ENCODE data around the gene PORCN. TPM values are rescaled to one million over a fixed set of nuclear protein-coding genes. Genes with fewer than 3 reads are reported as not detected.

The PORCN gene
- total and polyA plus RNA-seq, 2 of the 13 experiments (the other 11 are each of a cell fraction or from before 2014, with no cell fraction given), result 3.9 to 5.8 TPM

DNA sequence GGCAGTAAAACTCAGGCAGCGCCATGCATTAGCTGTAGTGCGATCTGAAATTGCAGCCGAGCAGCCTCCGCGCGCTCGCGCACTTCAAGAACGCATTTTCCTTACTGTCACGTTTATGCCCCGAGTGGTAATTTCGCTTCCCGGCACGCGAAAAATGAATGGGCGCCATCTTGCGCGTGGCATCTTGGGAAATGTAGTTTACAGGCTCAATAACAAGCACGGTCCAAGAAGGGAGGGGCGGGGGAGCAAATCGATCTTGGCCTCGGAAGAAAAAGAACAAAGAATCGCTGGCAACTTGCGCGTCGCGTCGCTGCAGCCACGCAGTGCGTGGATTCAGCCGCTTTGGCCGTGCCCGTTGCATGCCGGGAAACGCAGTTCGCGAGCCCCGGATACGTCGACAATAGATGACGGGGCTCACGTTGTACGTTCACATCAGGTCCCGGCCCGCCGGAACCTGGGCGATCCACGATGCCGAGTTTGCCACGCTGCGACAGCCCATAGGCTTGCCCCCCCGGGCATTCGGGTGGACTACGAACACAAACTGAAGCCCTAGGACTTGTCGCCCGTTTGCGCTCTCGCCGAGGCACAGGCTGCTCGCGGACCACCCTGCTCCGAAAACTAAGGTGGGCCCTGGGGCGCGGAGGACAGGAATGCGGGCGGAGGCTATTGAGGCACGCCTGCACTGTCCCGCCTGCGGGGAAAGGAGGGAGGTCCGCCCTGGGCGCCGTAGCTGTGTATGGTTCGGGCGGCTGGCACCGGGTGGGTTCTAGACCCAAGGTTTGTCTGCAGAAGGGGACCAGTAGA, 32.8 kb upstream of the PORCN start, which contains the start of gene FTSJ1 (continued):
- 0 out of 2 replicates have a peak, but pooled peaks have one; percentile 43 for TF ChIP-seq HOXA9 (CRISPR knock-in tag; IDR thresholded peaks at IDR 0.05; ENCODE audit: borderline replicate concordance)
- TF ChIP-seq ZNF564 (CRISPR knock-in tag; IDR thresholded peaks at IDR 0.05), result no peak
- no peak for TF ChIP-seq ZNF562 (CRISPR knock-in tag; IDR thresholded peaks at IDR 0.05; ENCODE audit: borderline replicate concordance)
- TF ChIP-seq, protein P1, sequence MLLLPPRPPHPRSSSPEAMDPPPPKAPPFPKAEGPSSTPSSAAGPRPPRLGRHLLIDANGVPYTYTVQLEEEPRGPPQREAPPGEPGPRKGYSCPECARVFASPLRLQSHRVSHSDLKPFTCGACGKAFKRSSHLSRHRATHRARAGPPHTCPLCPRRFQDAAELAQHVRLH (CRISPR knock-in tag; IDR thresholded peaks at IDR 0.05; ENCODE audit: borderline replicate concordance, low read depth), result no peak
- peak; percentile 10; the same call in 1 of the 2 replicates for TF ChIP-seq ZNF652 (CRISPR knock-in tag; IDR thresholded peaks at IDR 0.05; ENCODE audit: borderline replicate concordance, low read depth)
- peak; percentile 95 for TF ChIP-seq CREM (IDR thresholded peaks at IDR 0.05)
- TF ChIP-seq CREM (CRISPR knock-in tag; IDR thresholded peaks at IDR 0.05), result no peak
- TF ChIP-seq ZNF850 (CRISPR knock-in tag; conservative IDR thresholded peaks at IDR 0.05), result no peak
- TF ChIP-seq THAP11 (CRISPR knock-in tag; IDR thresholded peaks at IDR 0.05), result peak; percentile 98
- no peak for TF ChIP-seq ZNF616 (CRISPR knock-in tag; IDR thresholded peaks at IDR 0.05; ENCODE audit: low read depth)
- no peak for TF ChIP-seq MAZ (IDR thresholded peaks at IDR 0.05; ENCODE audit: borderline replicate concordance, low read depth, low read length)
- peak; percentile 74; the same call in 1 of the 2 replicates for TF ChIP-seq MAZ (CRISPR knock-in tag; IDR thresholded peaks at IDR 0.05; ENCODE audit: low read depth)
- 0 out of 2 replicates have a peak, but pooled peaks have one; percentile 48 for TF ChIP-seq ZNF556 (CRISPR knock-in tag; IDR thresholded peaks at IDR 0.05; ENCODE audit: borderline replicate concordance)
- TF ChIP-seq SYNCRIP (IDR thresholded peaks at IDR 0.05; ENCODE audit: insufficient read depth, low read depth, low read length), result no peak
- TF ChIP-seq HNRNPL (IDR thresholded peaks at IDR 0.05; ENCODE audit: low read depth, low read length), result no peak
- TF ChIP-seq, protein P2, sequence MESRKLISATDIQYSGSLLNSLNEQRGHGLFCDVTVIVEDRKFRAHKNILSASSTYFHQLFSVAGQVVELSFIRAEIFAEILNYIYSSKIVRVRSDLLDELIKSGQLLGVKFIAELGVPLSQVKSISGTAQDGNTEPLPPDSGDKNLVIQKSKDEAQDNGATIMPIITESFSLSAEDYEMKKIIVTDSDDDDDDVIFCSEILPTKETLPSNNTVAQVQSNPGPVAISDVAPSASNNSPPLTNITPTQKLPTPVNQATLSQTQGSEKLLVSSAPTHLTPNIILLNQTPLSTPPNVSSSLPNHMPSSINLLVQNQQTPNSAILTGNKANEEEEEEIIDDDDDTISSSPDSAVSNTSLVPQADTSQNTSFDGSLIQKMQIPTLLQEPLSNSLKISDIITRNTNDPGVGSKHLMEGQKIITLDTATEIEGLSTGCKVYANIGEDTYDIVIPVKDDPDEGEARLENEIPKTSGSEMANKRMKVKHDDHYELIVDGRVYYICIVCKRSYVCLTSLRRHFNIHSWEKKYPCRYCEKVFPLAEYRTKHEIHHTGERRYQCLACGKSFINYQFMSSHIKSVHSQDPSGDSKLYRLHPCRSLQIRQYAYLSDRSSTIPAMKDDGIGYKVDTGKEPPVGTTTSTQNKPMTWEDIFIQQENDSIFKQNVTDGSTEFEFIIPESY (CRISPR knock-in tag; IDR thresholded peaks at IDR 0.05), result no peak
- no peak for TF ChIP-seq ZNF136 (CRISPR knock-in tag; IDR thresholded peaks at IDR 0.05; ENCODE audit: low read depth)
- TF ChIP-seq JUNB (CRISPR knock-in tag; IDR thresholded peaks at IDR 0.05; ENCODE audit: borderline replicate concordance), result no peak
- no peak for TF ChIP-seq KLF11 (CRISPR knock-in tag; IDR thresholded peaks at IDR 0.05)
- no peak for TF ChIP-seq CCDC6 (CRISPR knock-in tag; IDR thresholded peaks at IDR 0.05)
- TF ChIP-seq U2AF2 (IDR thresholded peaks at IDR 0.05; ENCODE audit: low read depth, low read length), result no peak
- TF ChIP-seq FOXP1 (IDR thresholded peaks at IDR 0.05), result no peak
- TF ChIP-seq FOXP1 (CRISPR knock-in tag; IDR thresholded peaks at IDR 0.05), result no peak
- no peak for TF ChIP-seq SRF (IDR thresholded peaks at IDR 0.05; ENCODE audit: low read depth, low read length)
- TF ChIP-seq NCOR1 (IDR thresholded peaks at IDR 0.05; ENCODE audit: borderline replicate concordance, low read length), result no peak
- TF ChIP-seq, protein P3, sequence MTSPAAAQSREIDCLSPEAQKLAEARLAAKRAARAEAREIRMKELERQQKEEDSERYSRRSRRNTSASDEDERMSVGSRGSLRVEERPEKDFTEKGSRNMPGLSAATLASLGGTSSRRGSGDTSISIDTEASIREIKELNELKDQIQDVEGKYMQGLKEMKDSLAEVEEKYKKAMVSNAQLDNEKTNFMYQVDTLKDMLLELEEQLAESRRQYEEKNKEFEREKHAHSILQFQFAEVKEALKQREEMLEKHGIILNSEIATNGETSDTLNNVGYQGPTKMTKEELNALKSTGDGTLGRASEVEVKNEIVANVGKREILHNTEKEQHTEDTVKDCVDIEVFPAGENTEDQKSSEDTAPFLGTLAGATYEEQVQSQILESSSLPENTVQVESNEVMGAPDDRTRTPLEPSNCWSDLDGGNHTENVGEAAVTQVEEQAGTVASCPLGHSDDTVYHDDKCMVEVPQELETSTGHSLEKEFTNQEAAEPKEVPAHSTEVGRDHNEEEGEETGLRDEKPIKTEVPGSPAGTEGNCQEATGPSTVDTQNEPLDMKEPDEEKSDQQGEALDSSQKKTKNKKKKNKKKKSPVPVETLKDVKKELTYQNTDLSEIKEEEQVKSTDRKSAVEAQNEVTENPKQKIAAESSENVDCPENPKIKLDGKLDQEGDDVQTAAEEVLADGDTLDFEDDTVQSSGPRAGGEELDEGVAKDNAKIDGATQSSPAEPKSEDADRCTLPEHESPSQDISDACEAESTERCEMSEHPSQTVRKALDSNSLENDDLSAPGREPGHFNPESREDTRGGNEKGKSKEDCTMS (CRISPR knock-in tag; conservative IDR thresholded peaks at IDR 0.05), result no peak
- no peak for TF ChIP-seq FOXK1 (CRISPR knock-in tag; IDR thresholded peaks at IDR 0.05; ENCODE audit: borderline replicate concordance, low read depth)
- TF ChIP-seq ZNF225 (CRISPR knock-in tag; IDR thresholded peaks at IDR 0.05), result no peak

Data from HepG2 (cell line).